Measurements from ENCODE around the gene HPGD.

DNA sequence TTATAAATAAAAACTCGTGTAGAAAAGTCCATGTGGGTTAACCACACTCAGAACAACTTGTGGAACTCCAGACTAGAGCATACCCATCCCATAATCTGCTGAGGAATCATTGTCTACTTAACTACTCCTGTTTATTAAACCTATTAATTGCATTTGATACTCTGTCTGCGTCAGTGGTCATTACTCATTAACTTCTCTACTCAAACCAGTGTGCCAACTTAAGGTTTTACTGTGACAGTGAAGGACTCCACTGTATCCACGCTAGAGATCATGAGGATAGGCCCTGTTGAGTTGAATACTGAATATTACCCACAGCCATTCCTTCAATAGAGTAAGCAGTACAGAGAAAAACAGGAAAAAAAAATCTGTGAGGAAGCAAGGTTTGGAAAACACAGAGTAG lies 17.3 kb downstream of the HPGD start:
- TF ChIP-seq, protein P1, sequence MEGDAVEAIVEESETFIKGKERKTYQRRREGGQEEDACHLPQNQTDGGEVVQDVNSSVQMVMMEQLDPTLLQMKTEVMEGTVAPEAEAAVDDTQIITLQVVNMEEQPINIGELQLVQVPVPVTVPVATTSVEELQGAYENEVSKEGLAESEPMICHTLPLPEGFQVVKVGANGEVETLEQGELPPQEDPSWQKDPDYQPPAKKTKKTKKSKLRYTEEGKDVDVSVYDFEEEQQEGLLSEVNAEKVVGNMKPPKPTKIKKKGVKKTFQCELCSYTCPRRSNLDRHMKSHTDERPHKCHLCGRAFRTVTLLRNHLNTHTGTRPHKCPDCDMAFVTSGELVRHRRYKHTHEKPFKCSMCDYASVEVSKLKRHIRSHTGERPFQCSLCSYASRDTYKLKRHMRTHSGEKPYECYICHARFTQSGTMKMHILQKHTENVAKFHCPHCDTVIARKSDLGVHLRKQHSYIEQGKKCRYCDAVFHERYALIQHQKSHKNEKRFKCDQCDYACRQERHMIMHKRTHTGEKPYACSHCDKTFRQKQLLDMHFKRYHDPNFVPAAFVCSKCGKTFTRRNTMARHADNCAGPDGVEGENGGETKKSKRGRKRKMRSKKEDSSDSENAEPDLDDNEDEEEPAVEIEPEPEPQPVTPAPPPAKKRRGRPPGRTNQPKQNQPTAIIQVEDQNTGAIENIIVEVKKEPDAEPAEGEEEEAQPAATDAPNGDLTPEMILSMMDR (IDR thresholded peaks at IDR 0.05) = no peak
- no peak for TF ChIP-seq POLR2A (IDR thresholded peaks at IDR 0.05)

Data from esophagus squamous epithelium (tissue), 4 donors.